ENCODE data around the gene EN1.

- no peak for TF ChIP-seq CTCF (IDR thresholded peaks at IDR 0.05)
- TF ChIP-seq POLR2A (IDR thresholded peaks at IDR 0.05), result no peak
Measured at GRCh38 chr2:118832791-118833715, 14.4 kb downstream of the EN1 start.

All from esophagus squamous epithelium (tissue), 4 donors.